Measurements from ENCODE around the gene NETO1.

- TF ChIP-seq CTCF (conservative IDR thresholded peaks at IDR 0.05; ENCODE audit: low read depth, low read length) = no peak
- TF ChIP-seq POLR2A (IDR thresholded peaks at IDR 0.05; ENCODE audit: low read depth, low read length) = no peak
- no peak for TF ChIP-seq RFX5 (IDR thresholded peaks at IDR 0.05; ENCODE audit: low read depth, low read length)
- TF ChIP-seq, protein P1, sequence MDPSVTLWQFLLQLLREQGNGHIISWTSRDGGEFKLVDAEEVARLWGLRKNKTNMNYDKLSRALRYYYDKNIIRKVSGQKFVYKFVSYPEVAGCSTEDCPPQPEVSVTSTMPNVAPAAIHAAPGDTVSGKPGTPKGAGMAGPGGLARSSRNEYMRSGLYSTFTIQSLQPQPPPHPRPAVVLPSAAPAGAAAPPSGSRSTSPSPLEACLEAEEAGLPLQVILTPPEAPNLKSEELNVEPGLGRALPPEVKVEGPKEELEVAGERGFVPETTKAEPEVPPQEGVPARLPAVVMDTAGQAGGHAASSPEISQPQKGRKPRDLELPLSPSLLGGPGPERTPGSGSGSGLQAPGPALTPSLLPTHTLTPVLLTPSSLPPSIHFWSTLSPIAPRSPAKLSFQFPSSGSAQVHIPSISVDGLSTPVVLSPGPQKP (IDR thresholded peaks at IDR 0.05; ENCODE audit: borderline replicate concordance, low read depth, low read length) = no peak
- no peak for TF ChIP-seq RAD21 (IDR thresholded peaks at IDR 0.05; ENCODE audit: low read length)
- no peak for TF ChIP-seq FOS (IDR thresholded peaks at IDR 0.05; ENCODE audit: low read depth, low read length)
Measured at GRCh38 chr18:72738136-72738535, 129.7 kb downstream of the NETO1 start.
